GM19463 (cell line): Measurements from ENCODE around the gene APEH.
"Not testable (repeated sequence)": the region's sequence is repeated elsewhere in the genome, so short reads cannot be mapped to it uniquely, and the experiment has no call there.

ENCODE experiments used
- ATAC-seq: cut with Tn5 transposase; IDR thresholded peaks from one replicate; pipeline ENCODE4 v1.9.1; 2021; ENCODE audit warnings: mild to moderate bottlenecking, moderate library complexity; ENCODE audit not compliant: unreplicated experiment

The APEH gene

DNA sequence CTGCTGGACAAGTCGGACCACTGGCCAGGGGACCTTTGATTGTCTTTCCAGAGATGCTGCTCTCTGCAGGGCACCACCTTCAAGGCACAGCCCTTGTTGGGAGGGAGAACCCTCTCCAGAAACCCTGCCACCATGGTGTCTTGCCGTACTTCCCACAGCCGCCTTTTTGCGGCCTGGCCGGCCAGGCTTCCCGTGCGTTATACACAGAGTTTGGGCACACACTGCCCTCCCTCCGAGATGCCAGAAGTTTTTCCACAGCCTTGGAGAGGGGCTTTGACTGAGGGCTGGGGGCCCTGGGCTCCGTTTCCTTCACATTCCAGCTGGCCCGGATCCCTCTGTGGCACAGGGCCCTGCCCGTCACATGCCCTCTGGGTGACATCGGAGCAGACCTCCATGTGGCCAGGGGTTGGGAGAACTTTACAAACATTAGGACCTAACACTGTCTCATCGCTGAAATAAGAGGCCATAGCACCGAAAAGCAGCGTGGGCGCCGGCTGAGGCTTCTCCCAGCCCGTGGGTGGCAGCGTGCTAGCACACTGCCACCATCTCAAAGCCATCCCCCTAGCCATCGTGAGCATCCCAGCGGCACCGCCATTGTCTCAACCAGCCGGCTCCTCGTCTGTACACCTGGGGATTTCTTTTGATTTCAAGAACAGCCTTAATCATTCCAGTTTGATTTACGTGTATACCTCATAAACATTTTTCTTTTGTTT lies 6.3 kb upstream of the APEH start:
- ATAC-seq, result no peak

DNA sequence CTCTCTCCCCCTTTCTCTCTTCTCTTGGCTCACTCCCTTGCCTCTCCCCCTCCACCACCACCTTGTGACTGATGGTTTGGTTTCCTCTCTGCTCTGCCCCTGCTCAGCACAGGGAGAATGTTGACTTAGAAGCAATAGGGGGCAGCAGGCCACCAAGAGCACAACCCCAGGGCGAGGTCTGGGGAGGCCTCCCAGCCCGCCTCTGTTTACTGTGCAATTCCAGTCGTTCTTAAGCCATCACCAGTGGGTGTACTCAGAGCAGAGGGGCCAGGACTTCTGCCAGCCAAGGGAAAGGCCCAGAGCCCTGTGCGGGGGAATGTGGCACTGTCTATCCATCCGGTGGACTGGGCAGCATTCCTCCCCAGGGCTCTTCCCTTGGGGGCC lies 5.7 kb upstream of the APEH start:
- no peak for ATAC-seq

DNA sequence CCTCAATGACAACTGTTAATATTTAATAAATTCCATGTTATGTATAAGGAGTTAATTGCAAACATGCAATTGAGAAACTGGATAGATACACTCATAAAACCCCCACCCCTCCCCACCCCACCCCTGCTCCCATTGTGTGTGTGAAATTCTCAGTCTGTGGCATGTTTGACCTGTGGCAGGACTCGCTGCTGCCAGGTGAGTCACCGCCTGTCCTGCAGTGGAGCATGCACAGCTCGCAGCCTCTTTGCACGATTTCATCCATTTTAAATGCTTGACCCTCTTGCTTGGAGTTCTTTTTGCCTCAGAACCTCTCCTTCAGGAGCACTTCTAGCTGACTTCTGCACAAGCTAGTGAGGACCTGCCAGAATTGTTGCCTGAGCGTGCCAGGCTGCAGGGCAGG lies 5.3 kb upstream of the APEH start:
- no peak for ATAC-seq

DNA sequence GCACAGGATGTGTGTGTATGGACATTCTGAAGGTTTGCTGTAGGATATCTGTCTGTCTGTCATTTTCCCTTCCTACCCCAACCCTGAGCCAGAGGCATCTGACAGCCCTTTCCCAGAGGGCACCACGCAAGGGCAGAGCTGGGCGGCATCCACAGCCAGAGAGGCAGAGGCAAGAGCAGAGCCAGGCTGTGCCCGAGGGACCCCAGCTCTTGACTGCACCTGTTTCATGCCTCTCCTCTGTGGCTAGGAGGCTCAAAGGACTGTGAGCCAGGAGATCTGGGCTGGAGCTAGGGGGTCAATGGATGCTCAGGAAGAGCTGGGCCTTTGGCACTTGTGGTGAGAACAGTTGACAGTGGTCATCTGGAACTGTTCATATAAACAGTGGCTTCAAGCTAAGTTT lies 4.8 kb upstream of the APEH start:
- no peak for ATAC-seq

GRCh38 chr3:49670940-49671290 lies 3.2 kb upstream of the APEH start:
- ATAC-seq, result no peak

- ATAC-seq, result no peak
Measured at GRCh38 chr3:49671291-49672288, 2.6 kb upstream of the APEH start.

DNA sequence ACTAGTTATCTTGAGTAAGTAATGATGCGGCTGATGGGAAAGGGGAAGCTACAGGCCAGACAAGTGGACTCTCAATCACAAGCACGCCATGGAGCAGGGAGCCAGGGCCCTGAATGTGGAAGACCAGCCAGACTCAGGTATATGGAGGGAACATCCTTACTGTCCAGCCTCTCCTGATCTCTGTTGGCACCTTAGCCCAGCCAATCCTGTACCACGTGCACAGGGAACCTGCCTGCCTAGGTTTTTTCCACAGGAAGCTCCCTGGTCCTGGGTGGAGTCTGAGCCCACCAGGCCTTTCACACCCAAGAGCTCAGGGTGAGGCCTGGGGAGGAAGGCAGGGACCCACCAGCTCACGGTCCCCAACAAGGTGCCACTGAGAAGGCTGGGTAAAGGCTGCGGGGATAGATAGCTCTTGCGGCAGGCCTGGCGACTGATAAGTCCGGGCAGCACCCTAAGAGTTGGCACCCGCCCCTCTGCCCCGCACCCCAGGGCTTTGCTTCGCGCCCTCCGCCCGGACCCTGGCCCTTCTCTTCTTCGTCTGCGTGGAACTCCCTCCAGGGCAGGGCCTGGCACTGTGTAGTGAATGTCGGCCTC lies 933 bp upstream of the APEH start:
- no peak for ATAC-seq

DNA sequence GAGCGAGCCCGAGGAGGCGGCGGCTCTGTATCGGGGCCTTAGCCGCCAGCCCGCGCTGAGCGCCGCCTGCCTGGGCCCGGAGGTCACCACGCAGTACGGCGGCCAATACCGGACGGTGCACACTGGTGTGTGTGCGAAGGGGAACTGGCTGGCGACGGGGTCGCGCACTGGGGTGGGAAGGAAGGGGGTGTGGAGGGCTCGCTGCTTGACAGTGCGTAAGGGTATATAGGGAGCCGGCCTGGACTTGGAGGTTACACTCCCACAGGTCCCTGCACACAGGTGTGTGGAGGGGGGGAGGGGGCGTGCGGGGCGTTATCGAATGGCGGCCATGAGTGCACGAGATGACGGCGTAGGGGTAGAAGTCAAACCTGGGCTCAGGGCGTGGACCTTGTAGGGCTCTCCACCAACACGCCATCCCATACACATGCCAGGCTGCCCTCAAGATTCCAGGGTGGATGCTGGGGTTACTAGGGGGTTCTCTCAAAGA lies 389 bp downstream of the APEH start:
- ATAC-seq, result peak; percentile 17

DNA sequence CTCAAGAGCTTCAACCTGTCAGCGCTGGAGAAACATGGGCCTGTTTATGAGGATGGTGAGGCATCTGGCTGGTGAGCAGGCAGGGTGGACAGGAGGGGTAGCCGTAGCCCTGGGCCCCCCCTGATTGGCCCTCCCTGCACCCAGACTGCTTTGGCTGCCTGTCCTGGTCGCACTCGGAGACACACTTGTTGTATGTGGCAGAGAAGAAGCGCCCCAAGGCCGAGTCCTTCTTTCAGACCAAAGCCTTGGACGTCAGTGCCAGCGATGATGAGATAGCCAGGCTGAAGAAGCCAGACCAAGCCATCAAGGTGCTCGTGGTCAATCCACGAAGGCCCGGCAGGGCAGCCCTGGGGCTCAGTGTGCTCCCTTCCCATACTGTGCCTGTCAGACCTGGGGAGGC lies 1.8 kb downstream of the APEH start:
- no peak for ATAC-seq

- no peak for ATAC-seq
Measured at GRCh38 chr3:49680493-49681231, 6.5 kb downstream of the APEH start.

GRCh38 chr3:49681232-49681522 lies 7.0 kb downstream of the APEH start:
- ATAC-seq, result no peak

DNA sequence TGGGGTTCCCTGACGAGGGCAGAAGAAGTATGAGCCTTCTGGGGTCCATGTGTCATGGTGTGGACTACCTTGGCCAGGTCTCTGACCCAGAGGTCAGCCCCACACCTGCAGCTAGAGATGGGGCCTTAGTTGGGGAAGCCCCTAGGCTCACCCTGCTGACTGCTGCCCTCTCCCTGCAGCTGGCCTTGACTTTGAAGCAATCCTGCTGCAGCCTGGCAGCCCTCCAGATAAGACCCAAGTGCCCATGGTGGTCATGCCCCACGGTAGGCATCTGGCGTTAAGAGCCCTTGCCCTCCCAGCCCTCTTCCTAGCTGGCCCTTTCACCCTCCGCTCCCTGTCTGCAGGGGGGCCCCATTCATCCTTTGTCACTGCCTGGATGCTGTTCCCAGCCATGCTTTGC lies 7.4 kb downstream of the APEH start:
- ATAC-seq, result no peak

DNA sequence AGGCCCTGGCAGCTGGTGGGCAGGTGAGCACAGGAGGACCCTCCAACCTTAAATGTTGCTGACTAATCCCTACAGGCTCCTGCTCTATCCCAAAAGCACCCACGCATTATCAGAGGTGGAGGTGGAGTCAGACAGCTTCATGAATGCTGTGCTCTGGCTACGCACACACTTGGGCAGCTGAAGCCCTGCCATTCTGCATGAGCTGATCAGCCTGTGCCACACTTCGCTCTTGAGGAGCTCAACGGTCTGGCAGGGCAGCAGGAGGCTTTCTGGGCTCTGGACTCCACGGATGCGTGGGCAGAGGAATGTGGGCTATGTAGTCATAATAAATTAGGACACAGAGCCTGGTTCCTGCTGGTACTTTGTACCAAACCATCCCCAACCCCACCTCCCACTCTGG lies 9.0 kb downstream of the APEH start:
- ATAC-seq, result no peak

DNA sequence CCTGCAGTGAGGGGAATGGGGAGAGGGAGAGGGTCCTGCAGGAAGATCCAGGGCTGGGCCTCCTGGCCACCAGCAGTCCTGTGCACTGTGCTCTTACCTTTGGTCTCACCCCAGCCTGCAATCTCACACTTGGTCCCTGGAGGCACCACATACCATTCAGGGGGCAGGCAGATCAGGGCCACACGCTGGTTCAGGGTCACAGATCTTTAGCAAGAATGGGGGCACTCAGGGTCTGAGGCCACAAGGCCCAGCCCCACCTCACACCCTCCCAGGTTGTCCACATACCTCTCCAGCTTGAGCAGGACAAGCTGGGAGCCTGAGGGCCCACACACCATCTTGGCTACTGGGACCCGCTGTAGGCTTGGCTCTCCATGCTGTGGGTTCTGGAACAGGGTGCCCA lies 10.3 kb downstream of the APEH start:
- not testable (repeated sequence) for ATAC-seq

DNA sequence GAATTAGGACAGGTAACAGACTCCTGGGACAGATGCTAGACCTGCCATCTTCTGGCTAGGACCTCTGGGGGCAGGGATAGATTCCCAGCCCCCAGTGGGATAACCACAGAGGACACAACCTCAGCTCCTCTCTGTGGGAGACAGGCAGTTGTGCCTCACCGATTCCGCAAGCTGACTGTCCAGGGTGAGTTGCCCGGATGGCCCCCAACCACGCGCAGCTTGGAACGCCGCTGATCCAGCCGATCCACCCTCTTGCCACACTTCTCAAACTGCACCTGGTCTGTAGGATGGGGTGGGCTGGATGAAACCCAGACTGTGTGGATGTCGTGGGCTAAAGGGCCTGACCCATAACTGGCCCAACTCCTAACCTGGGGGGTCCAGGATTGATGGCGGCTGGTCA lies 11.0 kb downstream of the APEH start:
- ATAC-seq, result not testable (repeated sequence)

GRCh38 chr3:49685846-49686245 lies 11.7 kb downstream of the APEH start:
- not testable (repeated sequence) for ATAC-seq

DNA sequence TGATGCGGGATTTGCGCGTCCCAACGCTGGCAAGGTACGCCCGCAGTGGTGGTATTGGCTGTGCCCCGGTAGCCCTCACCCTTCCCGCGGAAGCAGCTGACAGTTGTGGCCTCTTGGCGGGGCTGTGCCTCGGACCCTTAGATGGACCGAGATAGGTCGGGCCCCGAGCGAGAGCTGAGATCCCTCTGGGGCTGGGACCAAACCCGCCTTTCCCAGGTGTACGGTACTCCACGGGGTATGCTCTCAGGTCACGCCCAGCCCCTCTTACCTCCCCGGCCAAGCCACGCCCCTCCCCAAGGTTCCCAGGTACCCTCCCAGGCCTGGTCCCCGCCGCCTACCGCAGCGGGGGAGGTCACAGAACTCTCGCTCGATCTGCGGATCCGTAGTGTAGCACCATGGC lies 12.2 kb downstream of the APEH start:
- ATAC-seq, result not testable (repeated sequence)

- ATAC-seq, result not testable (repeated sequence)
Measured at GRCh38 chr3:49686769-49687423, 12.7 kb downstream of the APEH start.

DNA sequence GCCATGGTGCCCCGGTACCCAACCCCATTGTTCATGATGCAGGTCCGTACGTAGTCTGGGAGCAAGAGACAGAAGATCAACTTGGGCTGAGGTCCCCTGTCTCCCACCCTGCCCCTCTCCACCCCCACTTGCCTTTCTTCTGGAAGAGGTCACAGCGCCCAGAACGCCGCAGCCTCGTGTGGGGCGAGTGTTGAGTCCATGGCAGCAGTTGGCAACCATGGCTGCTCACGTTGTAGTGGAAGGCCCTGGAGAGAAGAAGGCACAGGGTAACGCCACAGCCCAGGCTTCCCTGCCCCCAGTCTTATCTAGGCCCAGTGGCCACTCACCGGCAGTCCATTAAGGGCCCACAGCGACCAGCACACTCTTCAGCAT lies 13.3 kb downstream of the APEH start:
- not testable (repeated sequence) for ATAC-seq

- peak; percentile 11 for ATAC-seq
Measured at GRCh38 chr3:49688338-49689045, 14.3 kb downstream of the APEH start.
